Neuronal stem cell (in vitro differentiated cells): Measurements from ENCODE around the gene GTSE1.
A peak's percentile ranks its signal among the peaks of the same experiment; 100 is the strongest.

ENCODE experiments used
- DNase-seq: peaks from one replicate; pipeline ENCODE4 v3.0.0-alpha.2; 2013; ENCODE audit warnings: low spot score
- H2AFZ ChIP-seq: one replicate; pipeline ENCODE4 v1.6.1; 2013; ENCODE audit warnings: mild to moderate bottlenecking, low read length, inconsistent platforms
- H2AK5ac ChIP-seq: 2 replicates; pipeline ENCODE4 v1.6.1; 2013; ENCODE audit warnings: low read depth, mild to moderate bottlenecking, inconsistent platforms, low read length, moderate library complexity, mixed read lengths
- H2BK120ac ChIP-seq: 2 replicates; pipeline ENCODE4 v1.6.1; 2013; ENCODE audit warnings: low read depth, mild to moderate bottlenecking, inconsistent platforms, low read length, moderate library complexity, mixed read lengths
- H2BK12ac ChIP-seq: one replicate; pipeline ENCODE4 v1.6.1; 2013; ENCODE audit warnings: low read length, inconsistent platforms
- H2BK15ac ChIP-seq: 2 replicates; pipeline ENCODE4 v1.6.1; 2013; ENCODE audit warnings: mild to moderate bottlenecking, low read length, inconsistent platforms, mixed read lengths
- H2BK5ac ChIP-seq: one replicate; pipeline ENCODE4 v1.6.1; 2013; ENCODE audit warnings: inconsistent platforms, mild to moderate bottlenecking, low read length, moderate library complexity
- H3K14ac ChIP-seq: one replicate; pipeline ENCODE4 v1.6.1; 2013; ENCODE audit warnings: low read length, inconsistent platforms
- H3K18ac ChIP-seq: 2 replicates; pipeline ENCODE4 v1.6.1; 2013; ENCODE audit warnings: low read length, inconsistent platforms
- H3K23ac ChIP-seq: 2 replicates; pipeline ENCODE4 v1.6.1; 2013; ENCODE audit warnings: low read depth, mild to moderate bottlenecking, mixed read lengths, low read length, inconsistent platforms; ENCODE audit not compliant: poor library complexity
- H3K27ac ChIP-seq: replicated peaks from 3 replicates; pipeline ENCODE4 v1.5.1; 2013; ENCODE audit warnings: low read length, inconsistent platforms
- H3K27me3 ChIP-seq, 3 experiments: 2 replicates each; pipeline ENCODE4 v1.6.1; 2013; ENCODE audit warnings: low read length in 3 of 3, mild to moderate bottlenecking in 2 of 3, inconsistent platforms in 1 of 3, low read depth in 1 of 3, mixed read lengths in 1 of 3, moderate library complexity in 1 of 3; ENCODE audit not compliant: control insufficient read depth in 3 of 3, insufficient read depth in 3 of 3
- H3K36me3 ChIP-seq, 2 donors: replicated peaks in 1 of 2; 2 replicates each; pipeline ENCODE4 v1.6.1; 2013; ENCODE audit warnings: low read length in 2 of 2; ENCODE audit not compliant: control insufficient read depth in 2 of 2, insufficient read depth in 2 of 2
- H3K4ac ChIP-seq: 2 replicates; pipeline ENCODE4 v1.6.1; 2013; ENCODE audit warnings: inconsistent platforms, mild to moderate bottlenecking, low read length, moderate library complexity
- H3K4me1 ChIP-seq, 2 donors: 1 replicate in 1 of 2; 2 replicates in 1 of 2; pipeline ENCODE4 v1.6.1; 2013; ENCODE audit warnings: low read length in 2 of 2, low read depth in 1 of 2; ENCODE audit not compliant: control insufficient read depth in 2 of 2, insufficient read depth in 1 of 2
- H3K4me2 ChIP-seq: one replicate; pipeline ENCODE4 v1.6.1; 2013; ENCODE audit warnings: mild to moderate bottlenecking, low read length, inconsistent platforms; ENCODE audit not compliant: insufficient read depth, poor library complexity, severe bottlenecking
- H3K4me3 ChIP-seq, 2 donors: 2 replicates each; pipeline ENCODE4 v1.5.1; 2013; ENCODE audit warnings: low read length in 2 of 2, mild to moderate bottlenecking in 2 of 2, inconsistent platforms in 1 of 2, moderate library complexity in 1 of 2
- H3K79me1 ChIP-seq: one replicate; pipeline ENCODE4 v1.6.1; 2013; ENCODE audit warnings: low read depth, mild to moderate bottlenecking, inconsistent platforms, low read length, moderate library complexity
- H3K9ac ChIP-seq: one replicate; pipeline ENCODE4 v1.6.1; 2013; ENCODE audit warnings: mild to moderate bottlenecking, low read depth, low read length, inconsistent platforms; ENCODE audit not compliant: poor library complexity
- H3K9me3 ChIP-seq, 2 donors: replicated peaks in 1 of 2; 2 replicates each; pipeline versions ENCODE3 to v1.6.1; 2013; ENCODE audit warnings: low read length in 2 of 2, mild to moderate bottlenecking in 2 of 2, inconsistent platforms in 1 of 2, low read depth in 1 of 2, mixed read lengths in 1 of 2, moderate library complexity in 1 of 2; ENCODE audit not compliant: control insufficient read depth in 2 of 2, insufficient read depth in 1 of 2
- H4K8ac ChIP-seq: one replicate; pipeline ENCODE4 v1.6.1; 2013; ENCODE audit warnings: low read depth, mild to moderate bottlenecking, inconsistent platforms, low read length, moderate library complexity
- H4K91ac ChIP-seq: one replicate; pipeline ENCODE4 v1.6.1; 2013; ENCODE audit warnings: low read length, low read depth, mild to moderate bottlenecking, inconsistent platforms; ENCODE audit not compliant: poor library complexity
- WGBS, 2 donors: extraction: QIAGEN DNeasy Blood & Tissue Kit; methylation state at CpG; one replicate each; pipeline ENCODE4 v1.1.7; 2013; ENCODE audit warnings: missing lambda C conversion rate in 2 of 2, mixed read lengths in 1 of 2; ENCODE audit not compliant: insufficient read length in 2 of 2, insufficient replicate concordance in 1 of 2; ENCODE audit errors: extremely low coverage in 2 of 2; 5-methylcytosine and 5-hydroxymethylcytosine counted together

The GTSE1 gene

DNA sequence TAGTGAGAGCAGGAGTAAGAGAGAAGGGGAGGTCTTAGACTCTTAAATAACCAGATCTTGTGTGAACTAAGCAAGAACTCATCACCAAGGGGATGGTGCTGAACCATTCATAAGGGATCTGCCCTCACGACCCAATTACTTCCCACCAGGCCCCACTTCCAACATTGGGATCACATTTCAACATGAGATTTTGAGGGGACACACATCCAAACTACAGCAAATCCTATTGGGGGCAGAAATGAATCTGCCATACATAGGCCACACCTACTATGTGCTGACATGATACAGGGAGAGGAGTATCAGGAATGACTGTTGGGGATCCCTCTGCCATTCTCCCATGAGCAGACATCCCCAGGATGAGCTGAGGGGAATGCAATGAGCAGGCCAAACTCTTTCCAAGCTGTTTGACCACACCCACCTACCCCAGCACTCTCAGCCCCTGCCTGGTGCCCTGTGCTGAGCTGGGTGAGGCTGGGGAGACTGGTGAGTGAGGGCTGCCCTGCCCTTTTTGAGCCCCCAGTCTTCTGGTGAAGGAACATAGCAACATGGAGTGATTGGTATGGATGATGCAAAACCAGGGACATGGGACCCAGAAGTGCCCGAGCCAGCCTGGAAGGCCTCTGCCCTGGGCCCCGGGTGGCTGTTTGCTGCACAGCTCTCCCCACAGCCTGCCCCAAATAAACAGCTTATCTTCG, 1.2 kb upstream of the GTSE1 start:
- no peak overlapping the region for H3K27ac ChIP-seq
- H3K4ac ChIP-seq = no peak overlapping the region
- H3K9ac ChIP-seq = peak overlapping the region; percentile 15
- no peaks in the 10 kb centered on the region for H3K27me3 ChIP-seq
- H3K9me3 ChIP-seq = no peaks in the 10 kb centered on the region
- DNase-seq = no peak
- peak overlapping the region; percentile 22 for H2AK5ac ChIP-seq
- H2AFZ ChIP-seq = peak overlapping the region; percentile 92
- H3K23ac ChIP-seq = no peak overlapping the region
- peaks cover 10 to 15% of the 10 kb centered on the region in 2 donors for H3K4me1 ChIP-seq
- peak overlapping the region; percentile 75 for H4K8ac ChIP-seq
- H2BK120ac ChIP-seq = no peak overlapping the region
- H3K36me3 ChIP-seq = peaks cover 18 to 45% of the 10 kb centered on the region in 2 donors
- no CpG with 5 or more reads among the region's 4 CpGs for WGBS, 2 donors
- no peak overlapping the region for H2BK12ac ChIP-seq
- H3K79me1 ChIP-seq = no peaks in the 10 kb centered on the region
- H2BK5ac ChIP-seq = no peak overlapping the region
- H3K14ac ChIP-seq = no peak overlapping the region
- H2BK15ac ChIP-seq = no peak overlapping the region
- H3K4me2 ChIP-seq = no peak overlapping the region
- no peak overlapping the region for H4K91ac ChIP-seq
- peak overlapping the region; percentile 23 to 90 for H3K4me3 ChIP-seq
- no peak overlapping the region for H3K18ac ChIP-seq

DNA sequence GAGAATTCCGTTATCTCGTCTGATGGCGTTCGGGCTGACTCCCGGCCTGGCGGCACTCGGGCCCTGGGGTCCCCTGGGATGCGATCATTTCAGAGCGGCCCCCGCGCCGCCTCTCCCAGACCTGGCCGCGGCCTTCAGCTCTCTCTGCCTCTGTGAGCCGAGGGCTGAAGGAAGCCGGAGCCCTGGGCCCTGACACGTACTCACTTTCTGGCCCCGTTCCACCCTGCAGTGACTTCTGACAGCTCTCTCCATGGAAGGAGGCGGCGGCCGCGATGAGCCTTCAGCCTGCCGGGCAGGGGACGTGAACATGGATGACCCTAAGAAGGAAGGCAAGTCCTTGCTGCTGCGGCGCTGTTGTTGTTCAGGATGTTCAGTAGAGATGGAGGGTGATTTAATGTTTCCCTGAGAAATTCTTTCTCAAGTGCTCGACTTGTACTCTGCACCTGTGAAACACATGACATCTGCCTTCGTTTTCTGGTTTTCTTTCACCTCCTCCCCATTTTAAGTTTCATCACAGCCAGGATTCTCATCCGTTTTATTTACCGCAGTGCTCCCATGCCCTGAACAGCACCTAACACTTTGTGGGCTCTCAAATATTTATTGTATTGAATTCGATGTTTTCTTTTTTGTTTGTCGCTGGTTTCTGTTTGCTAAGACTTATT, 612 bp downstream of the GTSE1 start:
- no peak for DNase-seq
- H2AK5ac ChIP-seq = no peak overlapping the region
- H3K4me3 ChIP-seq = peak overlapping the region; percentile 84 to 90
- H2BK12ac ChIP-seq = no peak overlapping the region
- no peak overlapping the region for H3K14ac ChIP-seq
- H3K4me1 ChIP-seq = peaks cover 10 to 15% of the 10 kb centered on the region in 2 donors
- H3K36me3 ChIP-seq = peaks cover 22 to 52% of the 10 kb centered on the region in 2 donors
- H3K27me3 ChIP-seq = no peaks in the 10 kb centered on the region
- no CpG with 5 or more reads among the region's 32 CpGs for WGBS, 2 donors
- peak overlapping the region; percentile 67 for H3K4me2 ChIP-seq
- no peak overlapping the region for H2BK5ac ChIP-seq
- peak overlapping the region; percentile 82 for H3K9ac ChIP-seq
- H2BK120ac ChIP-seq = no peak overlapping the region
- no peak overlapping the region for H2BK15ac ChIP-seq
- H3K18ac ChIP-seq = peak overlapping the region; percentile 90
- no peak overlapping the region for H4K91ac ChIP-seq
- no peak overlapping the region for H4K8ac ChIP-seq
- H2AFZ ChIP-seq = peak overlapping the region; percentile 92
- H3K4ac ChIP-seq = no peak overlapping the region
- no peaks in the 10 kb centered on the region for H3K9me3 ChIP-seq
- H3K79me1 ChIP-seq = no peaks in the 10 kb centered on the region
- no peak overlapping the region for H3K23ac ChIP-seq
- peak overlapping the region; percentile 62 for H3K27ac ChIP-seq

DNA sequence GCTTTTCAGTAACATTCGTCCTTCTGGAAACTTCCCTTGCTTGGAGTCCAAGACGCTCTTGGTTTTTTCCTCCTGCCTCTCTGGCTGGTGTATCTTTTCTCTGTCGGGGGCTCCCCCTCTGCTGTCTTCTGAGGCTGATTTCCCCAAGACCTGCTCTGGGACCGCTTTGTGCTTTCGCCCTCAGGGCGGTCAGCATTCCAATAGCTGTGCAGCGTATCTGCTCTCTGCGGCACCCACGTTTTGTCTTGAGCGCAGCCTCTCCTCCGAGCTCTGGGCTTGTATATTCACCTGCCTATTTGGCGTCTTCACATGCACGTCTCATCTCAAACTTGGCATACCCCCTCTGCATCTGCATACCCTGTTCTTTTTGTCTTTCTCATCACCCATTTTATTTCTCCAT, 2.4 kb downstream of the GTSE1 start:
- Histone ChIP-seq H3K9me3 (no peaks in the 10 kb centered on the region), H3K79me1 (peaks cover 5% of the 10 kb centered on the region), H3K36me3 (peaks cover 25 to 60% of the 10 kb centered on the region in 2 donors), H3K14ac (no peak overlapping the region), H3K4me2 (no peak overlapping the region), H2AFZ (no peak overlapping the region), H3K9ac (no peak overlapping the region), H2BK120ac (no peak overlapping the region), H3K27ac (no peak overlapping the region), H2BK5ac (no peak overlapping the region), H2AK5ac (no peak overlapping the region), H3K27me3 (no peaks in the 10 kb centered on the region), H2BK15ac (no peak overlapping the region), H3K23ac (no peak overlapping the region), H3K4me3 (peak overlapping the region in 1 of 2 donors; percentile 25), H3K4ac (no peak overlapping the region), H3K18ac (no peak overlapping the region), H2BK12ac (no peak overlapping the region), H3K4me1 (peaks cover 7 to 15% of the 10 kb centered on the region in 2 donors), H4K8ac (no peak overlapping the region), H4K91ac (no peak overlapping the region)
- no peak for DNase-seq
- WGBS, 2 donors = no CpG with 5 or more reads among the region's 13 CpGs

DNA sequence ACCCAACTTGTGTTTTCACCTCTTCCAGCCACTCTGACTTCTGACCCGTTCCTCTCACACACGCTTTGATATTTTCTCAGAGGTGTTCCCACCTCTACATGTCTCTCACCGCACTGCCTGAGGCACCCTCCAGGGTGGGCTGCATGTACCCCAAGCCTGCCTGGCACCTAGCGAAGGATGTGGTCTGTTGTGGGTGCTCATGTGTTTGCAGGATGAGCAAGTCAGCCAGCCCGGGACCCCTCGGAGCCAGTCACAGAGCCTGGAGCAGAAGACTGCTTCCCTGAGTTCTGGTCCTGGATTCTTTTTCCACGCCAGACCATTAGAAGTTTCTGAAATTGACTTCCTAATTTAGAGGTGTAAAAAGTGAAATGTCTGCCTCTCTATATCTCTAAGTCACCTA, 3.8 kb downstream of the GTSE1 start:
- Histone ChIP-seq H3K4me1 (peaks cover 7 to 14% of the 10 kb centered on the region in 2 donors), H3K4me2 (no peak overlapping the region), H4K8ac (no peak overlapping the region), H2BK12ac (no peak overlapping the region), H2BK15ac (no peak overlapping the region), H3K79me1 (peaks cover 5% of the 10 kb centered on the region), H3K14ac (no peak overlapping the region), H3K9ac (no peak overlapping the region), H3K18ac (no peak overlapping the region), H2BK5ac (no peak overlapping the region), H3K23ac (no peak overlapping the region), H2AFZ (no peak overlapping the region), H3K9me3 (no peaks in the 10 kb centered on the region), H3K4me3 (peak overlapping the region in 1 of 2 donors; percentile 23), H2AK5ac (no peak overlapping the region), H3K27me3 (no peaks in the 10 kb centered on the region), H3K4ac (no peak overlapping the region), H2BK120ac (no peak overlapping the region), H3K27ac (no peak overlapping the region), H3K36me3 (peaks cover 25 to 74% of the 10 kb centered on the region in 2 donors), H4K91ac (no peak overlapping the region)
- DNase-seq = no peak
- no CpG with 5 or more reads among the region's 7 CpGs for WGBS, 2 donors
